SH-SY5Y (cell line): ENCODE data around the gene EDNRA.

Experiments
- GATA2 ChIP-seq: IDR thresholded peaks from 2 replicates; pipeline ENCODE4 v1.6.1; 2011; ENCODE audit warnings: mild to moderate bottlenecking, low read depth, low read length
- GATA3 ChIP-seq: IDR thresholded peaks from 2 replicates; pipeline ENCODE4 v1.6.1; 2011; ENCODE audit warnings: low read depth, mild to moderate bottlenecking, low read length, moderate library complexity

- TF ChIP-seq GATA2: no peak
- no peak for TF ChIP-seq GATA3
These were observed 28.5 kb downstream of the EDNRA start for GRCh38 chr4:147509386-147509785.
